PFSK-1 (cell line): ENCODE measurements around the gene OR4D1.

Source experiments
- FOXP2 ChIP-seq: optimal IDR thresholded peaks from 2 replicates; pipeline ENCODE3; 2011; ENCODE audit warnings: borderline replicate concordance, control low read depth, inconsistent platforms; ENCODE audit not compliant: insufficient read depth; ENCODE audit errors: extremely low read length, extremely low read depth
- POLR2AphosphoS5 ChIP-seq: IDR thresholded peaks from 2 replicates; pipeline ENCODE4 v1.6.1; 2012; ENCODE audit warnings: low read depth, mild to moderate bottlenecking, control low read depth, low read length, moderate library complexity
- SIN3A ChIP-seq: IDR thresholded peaks from 2 replicates; pipeline ENCODE4 v1.6.1; 2012; ENCODE audit warnings: mild to moderate bottlenecking, low read length, moderate library complexity, borderline replicate concordance; ENCODE audit not compliant: insufficient read depth
- TAF1 ChIP-seq: IDR thresholded peaks from 2 replicates; pipeline ENCODE4 v1.6.1; 2012; ENCODE audit warnings: low read length, control low read depth, borderline replicate concordance; ENCODE audit not compliant: insufficient read depth
- TF ChIP-seq, protein P1 (sequence below), 2 experiments: IDR thresholded peaks; 2 replicates each; pipeline versions ENCODE4 v1.6.1 to v1.8.0; 2011 to 2012; ENCODE audit warnings: low read depth in 2 of 2, low read length in 2 of 2, control low read depth in 1 of 2, inconsistent platforms in 1 of 2, mild to moderate bottlenecking in 1 of 2, moderate library complexity in 1 of 2; ENCODE audit not compliant: insufficient read depth in 1 of 2

OR4D1 gene

DNA sequence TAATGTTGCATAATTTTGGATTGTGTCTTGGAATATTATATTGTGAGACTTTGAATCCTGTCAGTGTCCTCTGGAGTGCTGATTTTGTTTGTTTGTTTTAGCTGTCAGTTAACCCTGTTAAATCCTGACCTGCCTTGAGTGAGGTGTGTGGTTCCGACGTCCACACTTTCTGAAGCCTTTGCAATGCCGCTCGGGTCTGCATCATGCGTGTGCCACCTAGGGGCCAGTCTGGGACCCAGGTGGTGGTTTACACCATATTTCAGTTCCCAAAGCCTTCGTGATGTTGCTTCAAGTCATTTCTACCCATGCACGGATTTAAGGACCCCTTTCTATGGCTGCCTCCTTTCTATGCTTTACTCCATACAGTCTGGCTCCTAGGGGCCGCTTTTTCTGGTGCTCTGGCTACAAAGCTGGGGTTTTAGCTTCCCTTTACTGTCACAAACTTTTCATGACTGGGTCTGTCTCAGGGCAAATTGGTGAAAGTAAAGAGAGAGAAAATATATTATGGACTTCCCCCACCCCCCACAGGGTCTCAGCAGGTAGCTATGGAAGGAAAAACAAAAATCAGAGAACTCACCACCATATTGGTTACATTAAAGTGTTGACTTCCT lies 11.4 kb upstream of the OR4D1 start:
- TF ChIP-seq, protein P1, sequence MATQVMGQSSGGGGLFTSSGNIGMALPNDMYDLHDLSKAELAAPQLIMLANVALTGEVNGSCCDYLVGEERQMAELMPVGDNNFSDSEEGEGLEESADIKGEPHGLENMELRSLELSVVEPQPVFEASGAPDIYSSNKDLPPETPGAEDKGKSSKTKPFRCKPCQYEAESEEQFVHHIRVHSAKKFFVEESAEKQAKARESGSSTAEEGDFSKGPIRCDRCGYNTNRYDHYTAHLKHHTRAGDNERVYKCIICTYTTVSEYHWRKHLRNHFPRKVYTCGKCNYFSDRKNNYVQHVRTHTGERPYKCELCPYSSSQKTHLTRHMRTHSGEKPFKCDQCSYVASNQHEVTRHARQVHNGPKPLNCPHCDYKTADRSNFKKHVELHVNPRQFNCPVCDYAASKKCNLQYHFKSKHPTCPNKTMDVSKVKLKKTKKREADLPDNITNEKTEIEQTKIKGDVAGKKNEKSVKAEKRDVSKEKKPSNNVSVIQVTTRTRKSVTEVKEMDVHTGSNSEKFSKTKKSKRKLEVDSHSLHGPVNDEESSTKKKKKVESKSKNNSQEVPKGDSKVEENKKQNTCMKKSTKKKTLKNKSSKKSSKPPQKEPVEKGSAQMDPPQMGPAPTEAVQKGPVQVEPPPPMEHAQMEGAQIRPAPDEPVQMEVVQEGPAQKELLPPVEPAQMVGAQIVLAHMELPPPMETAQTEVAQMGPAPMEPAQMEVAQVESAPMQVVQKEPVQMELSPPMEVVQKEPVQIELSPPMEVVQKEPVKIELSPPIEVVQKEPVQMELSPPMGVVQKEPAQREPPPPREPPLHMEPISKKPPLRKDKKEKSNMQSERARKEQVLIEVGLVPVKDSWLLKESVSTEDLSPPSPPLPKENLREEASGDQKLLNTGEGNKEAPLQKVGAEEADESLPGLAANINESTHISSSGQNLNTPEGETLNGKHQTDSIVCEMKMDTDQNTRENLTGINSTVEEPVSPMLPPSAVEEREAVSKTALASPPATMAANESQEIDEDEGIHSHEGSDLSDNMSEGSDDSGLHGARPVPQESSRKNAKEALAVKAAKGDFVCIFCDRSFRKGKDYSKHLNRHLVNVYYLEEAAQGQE (IDR thresholded peaks at IDR 0.05; ENCODE audit: insufficient read depth in 1 of 2, low read depth in 2 of 2, low read length in 2 of 2) = no peak

DNA sequence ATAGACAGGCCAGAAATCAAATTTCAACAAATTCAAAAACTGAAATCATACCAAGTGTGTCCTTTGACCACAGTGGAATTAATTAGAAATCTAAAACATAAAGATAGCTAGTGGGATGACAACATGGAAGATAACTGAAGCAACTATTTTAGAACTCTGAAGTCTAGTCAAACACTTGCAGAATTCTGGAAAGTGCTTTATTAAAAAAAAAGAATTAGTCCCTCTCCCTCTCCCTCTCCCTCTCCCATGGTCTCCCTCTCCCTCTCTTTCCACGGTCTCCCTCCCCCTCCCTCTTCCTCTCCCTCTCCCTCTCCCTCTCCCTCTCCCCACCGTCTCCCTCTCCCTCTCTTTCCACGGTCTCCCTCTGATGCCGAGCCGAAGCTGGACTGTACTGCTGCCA lies 6.7 kb upstream of the OR4D1 start:
- no peak for TF ChIP-seq TAF1

DNA sequence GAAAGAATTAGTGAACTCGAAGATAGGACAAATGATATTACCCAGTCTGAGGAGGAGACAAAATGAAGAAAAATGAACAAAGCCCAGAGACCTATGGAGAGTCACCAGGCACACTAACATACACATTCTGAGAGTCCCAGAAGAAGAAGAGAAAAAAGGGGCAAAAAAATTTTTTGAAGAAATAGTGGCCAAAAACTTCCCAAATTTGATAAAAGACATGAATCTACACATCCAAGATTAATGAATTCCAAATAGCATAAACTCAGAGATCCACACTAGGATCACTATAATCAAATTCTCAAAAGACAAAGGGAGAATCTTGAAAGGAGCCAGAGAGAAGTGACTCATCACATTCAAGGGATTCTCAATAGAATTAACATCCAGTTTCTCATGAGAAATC lies 3.4 kb upstream of the OR4D1 start:
- TF ChIP-seq FOXP2 = no peak
- no peak for TF ChIP-seq TAF1
- no peak for TF ChIP-seq POLR2AphosphoS5
- no peak for TF ChIP-seq SIN3A
- TF ChIP-seq, protein P1 (IDR thresholded peaks at IDR 0.05; ENCODE audit: insufficient read depth in 1 of 2, low read depth in 2 of 2, low read length in 2 of 2) = no peak

DNA sequence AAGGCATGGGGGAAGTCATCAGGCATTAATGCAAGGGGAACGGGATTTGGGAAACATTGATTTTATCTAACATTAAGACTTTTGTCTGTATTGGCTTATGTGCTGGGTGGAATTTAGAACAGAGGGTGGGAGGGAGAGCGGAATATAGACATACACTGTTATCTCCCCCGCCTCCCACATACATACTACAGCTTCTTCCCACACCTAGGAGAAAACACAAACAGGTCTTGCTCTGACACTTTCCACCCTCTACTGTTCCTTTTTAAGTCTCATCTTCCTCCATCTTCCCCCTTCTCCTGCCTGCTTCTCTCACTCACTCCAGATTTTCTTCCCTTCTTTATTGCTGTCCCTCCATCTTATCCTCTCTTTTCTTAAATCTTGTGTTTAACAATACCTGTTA lies 425 bp downstream of the OR4D1 start:
- no peak for TF ChIP-seq SIN3A
- TF ChIP-seq POLR2AphosphoS5 = no peak
- TF ChIP-seq, protein P1 (IDR thresholded peaks at IDR 0.05; ENCODE audit: insufficient read depth in 1 of 2, low read depth in 2 of 2, low read length in 2 of 2) = no peak
- no peak for TF ChIP-seq FOXP2
- no peak for TF ChIP-seq TAF1

DNA sequence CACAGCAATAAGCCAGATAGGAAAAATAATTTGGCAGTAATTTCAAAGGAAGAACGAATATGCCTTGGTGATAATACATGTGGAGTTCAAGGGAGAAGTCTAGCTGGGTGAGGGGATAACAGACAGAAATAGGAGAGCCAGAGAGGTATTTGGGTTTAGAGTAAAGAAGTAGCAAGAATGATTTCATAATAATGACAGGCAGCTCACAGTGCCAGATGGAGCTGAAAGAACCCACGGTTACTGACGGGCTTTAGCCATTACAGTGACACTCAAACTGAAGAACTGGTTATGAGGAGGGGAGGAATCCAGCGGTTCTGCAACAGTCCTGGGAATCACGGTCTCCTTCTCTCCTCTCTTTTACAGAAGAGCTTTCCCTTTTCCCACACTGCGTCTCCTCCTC lies 2.2 kb downstream of the OR4D1 start:
- TF ChIP-seq FOXP2 = no peak
- TF ChIP-seq TAF1 = no peak
- TF ChIP-seq, protein P1 (IDR thresholded peaks at IDR 0.05; ENCODE audit: insufficient read depth in 1 of 2, low read depth in 2 of 2, low read length in 2 of 2) = no peak
- no peak for TF ChIP-seq SIN3A
- TF ChIP-seq POLR2AphosphoS5 = no peak

DNA sequence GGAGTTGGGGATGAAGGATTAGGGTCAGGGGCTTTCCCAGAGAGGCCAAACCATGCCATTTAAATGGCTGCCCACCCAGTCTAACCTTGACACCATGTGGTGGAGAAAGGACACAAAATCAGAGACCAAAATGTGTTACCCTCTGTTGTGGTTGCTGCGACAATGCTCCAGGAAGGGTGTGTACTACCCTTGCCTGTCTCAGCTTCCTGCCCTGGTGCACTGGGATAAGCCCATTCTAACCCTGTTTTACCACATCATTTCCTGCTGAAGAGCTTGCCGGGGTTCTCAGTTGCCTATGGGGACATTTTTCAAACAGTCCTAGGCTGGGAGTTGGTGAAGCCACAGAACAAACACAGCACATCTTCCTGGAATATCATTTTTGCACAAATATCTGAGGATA lies 4.9 kb downstream of the OR4D1 start:
- TF ChIP-seq FOXP2 (no peak), POLR2AphosphoS5 (no peak), TAF1 (no peak), SIN3A (no peak)
- TF ChIP-seq, protein P1 (IDR thresholded peaks at IDR 0.05; ENCODE audit: insufficient read depth in 1 of 2, low read depth in 2 of 2, low read length in 2 of 2) = no peak
